GM12864 (cell line): ENCODE results near the gene TSPAN13.

ENCODE experiments used
- DNase-seq: peaks from one replicate; pipeline ENCODE4 v3.0.0-alpha.2; 2011; ENCODE audit warnings: low read depth
- H3K4me3 ChIP-seq: 2 replicates; pipeline ENCODE4 v1.5.1; 2011; ENCODE audit warnings: mild to moderate bottlenecking, low read depth, low read length, control low read depth
- CTCF ChIP-seq: IDR thresholded peaks from 2 replicates; pipeline ENCODE4 v1.5.1; 2011; ENCODE audit warnings: low read depth, mild to moderate bottlenecking, moderate library complexity, low read length, control low read depth, inconsistent platforms; ENCODE audit errors: missing control alignments

The TSPAN13 gene

GRCh38 chr7:16753102-16753931, at the start of gene TSPAN13:
Gene TSPAN13, plus strand, starts transcription at chr7:16753755. Its CDS starts 213 bp downstream, at chr7:16753968.
- peak within 1 kb of the TSS; percentile 37 for H3K4me3 ChIP-seq
- no peak for TF ChIP-seq CTCF
- no peak for DNase-seq

- TF ChIP-seq CTCF: no peak
- no peak for DNase-seq
- H3K4me3 ChIP-seq: no peak overlapping the region
These were observed 45.0 kb upstream of the TSPAN13 start for GRCh38 chr7:16708511-16708910.

- TF ChIP-seq CTCF: no peak
- no peak overlapping the region for H3K4me3 ChIP-seq
- no peak for DNase-seq
These were observed 44.6 kb upstream of the TSPAN13 start for GRCh38 chr7:16708980-16709379.

GRCh38 chr7:16710651-16711050, 42.9 kb upstream of the TSPAN13 start:
- no peak for DNase-seq
- no peak overlapping the region for H3K4me3 ChIP-seq
- TF ChIP-seq CTCF: no peak

- no peak for TF ChIP-seq CTCF
- DNase-seq: no peak
- no peak overlapping the region for H3K4me3 ChIP-seq
These were observed 41.8 kb upstream of the TSPAN13 start for GRCh38 chr7:16711730-16712129.

- TF ChIP-seq CTCF: no peak
- DNase-seq: no peak
- H3K4me3 ChIP-seq: no peak overlapping the region
These were observed 40.6 kb upstream of the TSPAN13 start for GRCh38 chr7:16712916-16713315.

GRCh38 chr7:16715928-16716327, 37.6 kb upstream of the TSPAN13 start:
- H3K4me3 ChIP-seq: no peak overlapping the region
- no peak for DNase-seq
- TF ChIP-seq CTCF: no peak
